Cortex of kidney (tissue), 1 donor: ENCODE data around the gene MRTFB.

Source experiments
- DNase-seq: peaks from one replicate; lab custom pipeline; 2025; lab: John Stamatoyannopoulos, UW

Gene MRTFB

DNA sequence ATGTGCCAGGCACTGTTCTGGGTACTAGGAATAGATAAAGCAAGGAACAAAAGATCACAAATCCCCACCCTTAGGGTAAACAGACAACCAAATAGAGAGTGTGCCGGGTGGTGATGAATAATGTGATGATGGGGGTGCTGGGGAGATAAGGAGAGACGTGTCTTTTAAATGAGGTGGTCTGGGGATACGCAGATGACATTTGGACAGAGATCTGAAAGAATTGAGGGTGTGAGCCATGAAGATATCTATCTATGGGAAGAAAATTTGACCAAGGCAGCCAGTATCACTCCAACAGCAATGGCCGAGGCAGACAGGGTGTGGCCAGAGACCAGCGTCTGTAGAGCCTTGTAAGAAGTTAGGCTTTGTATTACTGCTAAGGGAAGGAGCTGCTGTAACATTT is 165.3 kb downstream of the MRTFB start:
- no peak for DNase-seq

DNA sequence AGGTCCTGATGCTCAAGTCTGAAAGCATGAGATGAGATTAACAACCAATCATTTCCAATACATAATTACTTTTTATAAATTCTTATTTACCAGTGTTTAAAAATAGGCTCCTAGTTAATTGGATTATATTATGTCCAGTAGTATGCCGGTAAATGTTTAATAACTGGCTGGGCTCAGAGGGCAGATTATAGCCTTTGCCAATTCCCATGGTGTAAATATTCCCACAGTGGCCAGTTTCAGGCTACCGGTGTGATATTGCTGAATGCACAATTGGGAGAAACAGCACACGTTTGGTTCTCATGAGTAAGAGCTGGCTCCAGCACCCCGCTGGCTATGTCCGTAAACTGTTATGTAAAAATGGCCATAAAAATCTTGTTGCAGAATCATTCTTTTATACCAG is 167.6 kb downstream of the MRTFB start:
- DNase-seq, result no peak

DNA sequence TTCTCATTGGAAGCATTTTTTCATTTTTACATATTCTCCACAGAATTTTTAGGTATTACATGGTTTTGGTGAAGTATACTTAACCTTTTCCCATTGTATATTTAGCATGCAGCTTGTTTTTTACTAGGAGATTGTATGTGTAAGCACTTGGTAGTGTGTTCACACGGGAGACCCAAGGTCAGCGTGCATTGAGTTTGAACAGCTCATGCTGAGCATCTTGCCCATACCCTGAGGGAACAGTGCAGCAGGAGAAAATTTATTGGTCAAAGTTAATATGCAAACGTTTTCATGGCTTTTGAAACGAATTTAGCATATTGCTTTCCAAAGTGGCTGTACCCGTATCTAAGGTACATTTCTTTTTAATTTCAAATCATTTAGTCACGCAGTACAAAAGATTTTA is 168.7 kb downstream of the MRTFB start:
- no peak for DNase-seq

DNA sequence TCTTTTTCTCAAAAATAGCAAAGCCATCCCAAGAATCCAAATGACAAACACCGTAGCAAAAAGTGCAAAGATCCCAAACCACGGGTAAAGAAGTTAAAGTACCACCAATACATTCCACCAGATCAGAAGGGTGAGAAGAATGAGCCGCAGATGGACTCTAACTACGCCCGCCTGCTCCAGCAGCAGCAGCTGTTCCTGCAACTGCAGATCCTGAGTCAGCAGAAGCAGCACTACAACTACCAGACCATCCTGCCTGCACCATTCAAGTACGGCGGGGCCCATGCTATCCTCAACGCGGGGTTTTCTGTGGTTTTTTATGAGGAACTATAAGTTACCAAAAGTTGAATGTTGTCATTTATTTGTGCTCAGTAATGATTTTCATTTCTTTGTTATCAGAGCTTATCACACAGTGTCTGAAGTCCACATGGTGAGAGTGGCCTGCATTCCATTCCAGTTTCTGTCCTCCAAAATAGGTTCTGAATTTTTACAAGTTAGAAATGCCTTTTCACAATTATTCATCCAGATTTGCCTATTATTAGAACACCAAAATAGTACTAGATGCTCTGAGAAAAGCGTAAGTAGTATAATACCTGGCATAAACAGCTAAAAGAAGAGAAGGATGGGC is 169.2 kb downstream of the MRTFB start:
- no peak for DNase-seq

DNA sequence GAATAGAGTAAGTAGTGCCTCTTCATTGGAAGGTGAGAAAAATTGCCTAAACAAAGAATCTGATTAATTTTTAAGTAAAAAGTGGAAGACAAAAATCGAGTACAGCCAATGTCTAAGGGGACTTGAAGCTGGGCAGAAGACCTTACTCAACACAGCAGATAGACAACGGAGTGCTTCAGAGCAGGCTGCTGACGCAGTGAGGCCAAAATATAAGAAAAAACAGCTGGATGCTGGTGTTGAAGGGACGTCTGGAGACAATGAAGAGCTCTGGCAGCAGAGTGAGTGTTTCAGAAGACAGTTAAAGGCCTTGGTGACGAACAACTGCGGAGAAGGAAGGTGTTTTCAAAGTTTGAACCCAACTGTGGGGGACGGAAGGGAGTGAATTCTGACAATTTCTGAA is 169.8 kb downstream of the MRTFB start:
- DNase-seq, result no peak

DNA sequence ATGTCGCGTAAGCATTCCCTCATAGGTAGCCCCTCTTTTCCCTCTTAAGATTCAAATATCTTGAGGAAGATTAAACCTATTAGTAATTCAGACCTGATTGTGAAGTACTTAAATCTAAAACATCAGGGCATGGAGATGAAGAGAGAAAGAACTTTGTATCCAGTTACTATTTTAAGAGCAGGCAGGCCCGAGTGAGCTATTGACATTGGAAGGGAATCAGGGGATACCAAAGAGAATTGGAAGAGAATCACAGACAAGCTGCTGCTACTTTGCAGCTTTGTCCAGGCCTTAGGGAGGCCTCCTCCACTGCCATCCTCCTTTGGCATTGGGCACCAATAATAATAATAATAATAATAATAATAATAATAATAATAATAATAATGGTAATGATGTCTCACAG is 170.5 kb downstream of the MRTFB start:
- DNase-seq, result no peak

DNA sequence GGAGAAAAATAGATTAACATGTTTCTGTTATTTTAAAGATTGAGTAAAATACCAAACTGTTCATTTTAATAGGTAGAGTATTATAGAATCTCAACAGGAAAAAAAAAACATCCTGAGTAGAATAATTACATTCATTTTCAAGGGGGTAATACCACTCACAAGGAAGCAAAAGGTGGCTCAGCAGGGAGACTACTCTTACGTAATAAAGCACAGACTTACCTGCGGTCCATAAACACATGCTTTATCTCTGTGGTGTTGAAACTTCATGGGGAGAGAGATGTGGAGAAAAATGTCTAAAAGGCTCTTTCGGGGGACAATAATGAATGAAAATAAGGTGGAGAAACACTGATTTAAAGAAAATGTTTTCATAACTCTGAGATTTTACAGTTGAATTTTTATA is 171.7 kb downstream of the MRTFB start:
- no peak for DNase-seq

DNA sequence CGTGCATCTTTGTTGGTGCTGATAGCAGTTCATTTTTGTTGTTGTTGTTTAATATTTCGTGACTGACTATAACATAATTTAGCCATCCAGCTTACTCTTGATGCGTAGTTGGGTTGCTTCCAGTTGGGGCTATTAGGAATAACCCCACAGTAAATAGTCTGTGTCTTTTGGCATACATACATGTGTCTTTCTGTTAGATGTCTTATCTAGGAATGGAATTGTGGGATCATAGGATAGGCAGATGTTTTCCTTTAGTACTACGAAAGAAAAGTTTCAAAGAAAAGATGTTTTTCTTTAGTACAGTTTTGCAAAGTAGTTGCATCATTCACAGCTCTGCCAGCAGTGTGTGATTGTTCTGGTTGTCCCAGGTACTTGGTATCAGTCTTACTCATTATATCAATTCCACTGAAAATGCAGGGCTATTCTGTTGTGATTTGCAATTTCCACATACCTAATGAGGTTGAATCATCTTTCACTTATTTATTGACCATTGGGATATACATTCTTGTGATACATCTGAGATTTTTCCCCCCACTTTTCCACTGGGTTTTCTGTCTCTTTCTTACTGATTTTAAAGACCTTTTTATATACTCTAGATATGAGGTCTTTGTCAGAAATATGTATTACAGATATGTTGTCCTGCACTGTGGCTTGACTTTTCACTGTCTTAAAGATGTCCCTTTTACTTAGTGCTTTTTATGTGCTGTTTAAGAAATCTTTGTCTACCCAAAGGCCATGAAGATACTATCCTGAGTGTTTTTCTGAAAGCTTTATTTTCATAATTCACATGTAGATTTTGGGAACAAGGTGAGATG is 173.3 kb downstream of the MRTFB start:
- no peak for DNase-seq

DNA sequence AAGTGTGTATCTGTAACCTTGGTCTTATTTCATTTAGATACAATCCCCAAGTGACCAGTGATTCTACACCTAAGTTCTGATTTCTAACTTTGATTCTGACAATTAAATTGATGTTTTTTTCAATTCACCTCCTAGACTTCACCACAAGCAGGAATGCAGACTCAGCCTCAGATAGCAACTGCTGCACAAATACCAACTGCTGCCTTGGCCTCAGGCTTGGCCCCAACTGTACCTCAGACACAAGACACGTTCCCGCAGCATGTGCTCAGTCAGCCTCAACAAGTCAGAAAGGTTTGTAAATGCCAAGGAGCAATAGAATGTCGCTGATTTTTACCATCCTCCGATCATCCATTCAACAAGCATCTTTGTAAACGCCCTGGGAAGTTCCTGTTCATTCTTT is 177.7 kb downstream of the MRTFB start:
- no peak for DNase-seq

DNA sequence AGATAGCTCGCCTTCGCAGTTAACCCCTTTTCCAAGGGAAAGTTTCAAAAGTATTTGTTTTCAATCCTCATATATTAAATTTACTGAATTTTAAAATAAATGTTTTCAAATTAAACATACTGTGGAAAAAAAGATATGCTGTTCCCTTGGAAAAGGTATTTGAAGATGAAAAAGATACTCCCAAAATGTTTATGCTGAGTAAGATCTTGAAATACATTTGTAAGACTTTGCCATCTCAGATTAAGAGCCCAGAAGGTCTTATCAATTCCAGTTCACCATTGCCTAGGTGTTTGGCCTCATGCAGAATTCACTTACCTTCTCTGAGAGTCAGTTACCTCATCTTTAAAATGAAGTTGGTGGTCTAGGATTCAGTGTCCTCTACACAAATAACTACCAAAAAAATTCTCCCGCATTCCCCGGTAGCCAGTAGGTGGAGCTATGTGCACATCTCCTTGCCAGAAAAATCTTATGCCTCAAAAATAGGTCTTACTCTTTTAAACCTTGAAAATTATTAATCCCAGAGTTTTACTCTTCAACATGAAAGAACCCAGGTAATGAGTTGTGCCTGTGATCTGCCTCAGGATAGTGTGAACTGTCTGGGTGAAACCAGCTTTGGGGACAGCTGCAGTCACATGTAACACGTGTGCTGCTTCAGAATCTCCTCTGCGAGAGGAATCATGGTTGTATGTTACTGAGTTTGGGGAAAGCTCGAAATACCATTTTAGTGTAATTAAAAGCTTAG is 178.3 kb downstream of the MRTFB start:
- no peak for DNase-seq

DNA sequence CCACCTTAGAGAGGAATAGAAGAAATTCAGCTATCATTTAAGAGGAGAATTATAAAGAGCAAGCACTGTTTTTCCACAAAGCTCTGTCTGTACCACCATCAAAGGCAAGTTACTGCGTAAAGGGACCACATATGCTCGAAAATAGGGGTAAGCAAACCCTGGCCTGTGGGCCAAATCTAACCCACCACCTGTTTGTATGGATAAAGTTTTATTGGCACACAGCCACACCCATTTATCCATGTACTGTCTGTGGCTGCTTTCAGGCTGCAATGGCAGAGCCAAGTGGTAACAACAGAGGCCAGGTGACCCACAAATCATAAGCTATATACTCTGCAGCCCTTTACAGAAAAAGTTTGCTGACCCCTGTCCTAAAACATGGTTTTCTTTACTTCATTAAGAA is 180.3 kb downstream of the MRTFB start:
- DNase-seq, result no peak

DNA sequence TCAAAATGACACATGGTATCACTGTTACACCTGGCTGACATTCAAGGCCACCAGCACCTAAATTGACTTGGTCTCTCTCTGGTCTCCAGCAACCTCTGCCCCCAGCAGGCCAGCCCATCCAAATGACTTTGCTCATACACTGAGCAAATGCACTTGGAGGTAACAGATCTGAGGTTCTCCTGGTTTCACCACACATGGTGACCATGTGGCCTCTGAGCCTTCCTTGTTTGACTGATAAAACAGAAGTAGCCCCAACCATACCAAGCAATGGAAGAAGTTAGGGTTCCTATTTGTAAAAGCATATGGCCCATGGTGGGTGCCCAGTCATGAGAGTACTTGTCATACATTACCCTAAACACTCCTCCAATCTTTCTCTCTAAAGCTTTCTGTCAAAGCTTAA is 181.7 kb downstream of the MRTFB start:
- DNase-seq, result no peak

DNA sequence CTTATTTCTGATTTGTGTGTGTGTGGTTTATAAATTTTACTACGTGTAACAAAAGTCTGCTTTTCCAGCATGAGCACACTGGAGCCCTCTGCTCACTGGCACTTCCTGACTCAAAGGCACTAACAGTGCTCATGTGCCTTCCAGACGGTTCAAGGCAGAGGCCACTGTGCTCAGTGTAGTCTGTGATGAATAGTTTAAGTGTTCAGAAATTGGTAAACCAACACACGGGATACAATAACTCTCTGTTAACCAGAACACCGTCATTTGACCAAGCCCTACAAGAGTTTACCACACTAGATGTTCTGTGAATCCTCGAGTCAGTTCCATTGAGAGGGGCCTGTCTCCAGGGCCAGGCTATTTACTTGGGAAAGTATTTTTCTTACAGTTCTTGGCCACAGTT is 191.9 kb downstream of the MRTFB start:
- DNase-seq, result no peak

DNA sequence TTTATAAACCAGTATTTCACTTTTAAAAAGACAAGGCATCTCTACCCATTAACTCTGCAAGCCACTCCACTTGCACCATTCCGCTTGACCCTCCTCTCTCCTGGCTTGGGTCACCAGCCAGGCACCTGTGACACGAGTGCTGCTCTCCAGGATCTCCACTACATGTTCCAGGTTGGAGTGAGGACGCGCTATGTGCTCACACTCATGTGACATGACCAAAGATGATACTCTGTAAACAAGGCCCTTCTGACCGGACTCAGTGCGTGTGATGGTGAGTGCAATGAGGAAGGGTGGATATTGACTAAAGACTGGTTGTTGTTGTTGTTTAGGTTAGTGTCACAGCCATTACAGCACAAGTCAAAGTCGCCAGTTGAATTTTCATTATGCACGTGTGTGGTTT is 192.7 kb downstream of the MRTFB start:
- DNase-seq, result no peak

DNA sequence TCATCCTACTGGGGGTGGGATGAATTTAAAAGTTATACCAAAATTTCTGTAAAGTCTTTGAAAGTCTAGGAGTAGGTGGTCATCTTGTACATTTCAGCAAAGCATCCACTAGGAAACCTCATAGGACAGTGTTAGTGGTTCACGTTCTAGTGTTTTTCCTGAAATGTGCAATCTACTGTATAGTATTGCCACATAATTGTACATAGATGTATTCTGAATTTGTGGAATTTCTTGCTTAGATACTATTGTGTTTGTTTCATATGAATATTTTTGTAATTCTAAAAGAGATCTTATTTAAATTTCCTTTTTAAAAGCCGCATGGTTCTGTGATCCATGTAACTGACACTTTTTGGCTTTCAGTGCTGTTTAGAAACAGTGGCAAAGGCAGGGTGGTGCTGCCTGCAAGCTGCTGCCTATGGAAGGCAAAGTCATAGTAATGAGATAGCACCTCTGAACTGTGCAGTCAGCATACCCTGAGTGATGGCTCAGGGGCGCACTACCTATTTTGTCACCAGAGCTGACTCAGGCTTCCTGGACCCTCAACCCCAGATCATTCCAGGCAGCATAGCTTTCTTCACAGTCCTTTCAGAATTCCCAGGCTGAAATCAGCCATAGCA is 193.3 kb downstream of the MRTFB start:
- no peak for DNase-seq

DNA sequence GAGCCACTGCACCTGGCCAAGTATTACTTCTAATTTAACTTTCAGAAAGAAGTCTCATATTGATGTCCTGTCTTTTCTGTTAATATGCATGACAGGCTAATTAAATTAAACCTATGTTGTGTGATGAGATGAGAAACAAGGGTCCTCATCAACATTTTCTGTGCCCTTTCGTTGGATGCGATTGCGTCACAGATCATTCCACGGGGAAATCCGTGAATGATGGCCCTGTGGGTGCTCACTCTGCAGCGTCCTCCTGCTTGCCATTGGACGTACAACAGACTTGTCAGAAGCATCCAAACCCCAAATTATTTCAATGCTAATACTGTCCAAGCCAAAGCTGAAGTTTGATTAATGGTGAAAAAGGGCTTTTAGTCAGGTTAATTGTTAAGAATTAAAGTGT is 197.0 kb downstream of the MRTFB start:
- DNase-seq, result no peak

DNA sequence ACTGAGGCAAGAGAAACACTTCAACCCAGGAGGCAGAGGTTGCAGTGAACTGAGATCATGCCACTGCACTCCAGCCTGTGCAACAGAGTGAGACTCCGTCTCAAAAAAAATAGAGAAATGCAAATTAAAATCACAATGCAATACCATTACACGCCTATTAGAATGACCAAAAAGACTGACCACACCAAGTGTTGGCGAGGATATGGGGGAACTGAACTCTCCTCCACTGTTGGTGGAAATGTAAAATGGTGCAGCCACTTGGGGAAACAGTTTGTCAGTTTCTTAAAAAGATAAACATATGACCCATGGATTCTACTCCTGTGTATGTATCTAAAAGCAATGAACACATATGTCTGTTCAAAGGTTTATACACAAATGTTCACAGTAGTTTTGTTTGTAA is 204.8 kb downstream of the MRTFB start:
- no peak for DNase-seq

DNA sequence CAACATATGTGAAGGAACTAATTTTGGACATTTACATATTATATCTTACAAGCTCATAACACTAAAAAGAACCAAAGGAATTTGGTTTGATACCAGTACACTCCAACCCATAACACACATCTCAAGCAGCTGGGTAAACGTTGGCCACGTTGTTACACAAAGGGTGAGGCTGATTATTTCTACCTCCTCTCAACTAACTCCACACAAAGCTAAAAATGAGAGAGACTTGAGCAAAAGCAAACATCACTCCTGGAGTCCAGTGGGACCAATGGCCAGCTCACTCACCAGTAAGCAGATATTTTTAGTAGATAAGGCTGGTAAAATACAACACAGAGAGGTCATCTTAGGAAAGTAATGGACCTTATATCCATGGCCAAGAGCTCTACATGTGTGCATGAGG is 207.6 kb downstream of the MRTFB start:
- DNase-seq, result no peak

DNA sequence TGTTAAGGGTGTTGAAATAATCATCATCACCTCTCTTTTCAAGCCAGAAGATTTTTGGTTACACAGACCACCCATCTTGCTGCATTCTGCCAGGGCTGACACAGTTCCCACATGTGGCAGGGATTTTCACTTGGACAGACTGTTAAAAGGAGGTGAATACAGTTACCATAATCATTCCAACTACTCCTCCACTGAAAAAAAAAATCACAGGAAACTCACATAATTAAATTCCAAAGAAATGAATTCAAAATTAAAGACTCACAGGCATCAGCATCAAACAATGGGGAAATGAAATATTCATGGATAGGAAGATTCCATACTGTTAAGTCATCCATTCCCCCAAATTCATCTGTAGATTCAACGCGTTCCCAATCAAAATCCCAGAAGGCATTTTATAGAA is 209.4 kb downstream of the MRTFB start:
- no peak for DNase-seq

DNA sequence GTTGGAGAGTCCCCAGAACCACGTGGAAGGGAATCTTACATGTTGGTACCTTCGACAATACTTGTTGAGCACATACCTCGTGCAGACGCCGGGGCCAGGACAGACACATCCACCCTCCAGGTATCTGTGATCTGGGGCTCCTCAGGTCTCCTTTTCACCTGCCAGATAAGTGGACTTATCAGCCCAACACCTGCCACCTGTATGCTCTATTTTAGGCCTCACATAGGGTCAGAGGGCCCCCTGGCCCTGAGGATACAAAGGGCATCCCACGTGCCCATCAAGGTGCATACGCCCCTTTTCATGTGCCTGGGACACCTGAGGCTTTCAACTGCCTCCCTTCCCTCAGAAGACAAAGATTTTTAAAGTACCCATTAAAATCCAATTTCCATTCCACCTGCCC is 212.7 kb downstream of the MRTFB start:
- no peak for DNase-seq

DNA sequence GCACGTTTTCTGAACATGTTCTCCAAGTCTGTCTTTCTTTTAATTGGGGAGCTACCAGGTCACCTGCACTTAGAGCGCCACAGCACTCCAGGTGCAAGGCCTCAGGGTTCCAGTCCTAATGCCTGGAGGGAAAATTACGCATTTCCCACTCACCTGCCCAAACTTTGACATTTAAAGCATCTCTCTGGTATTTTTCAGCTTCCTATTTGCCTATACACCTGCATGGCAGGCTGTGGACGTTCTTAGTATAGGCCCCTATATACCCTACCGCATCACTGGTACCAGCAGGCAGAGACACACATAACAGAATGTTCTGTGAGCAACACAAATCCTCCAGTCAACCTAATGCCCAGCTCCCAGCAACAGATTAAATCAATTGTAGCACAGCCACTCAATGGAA is 213.3 kb downstream of the MRTFB start:
- DNase-seq, result no peak

DNA sequence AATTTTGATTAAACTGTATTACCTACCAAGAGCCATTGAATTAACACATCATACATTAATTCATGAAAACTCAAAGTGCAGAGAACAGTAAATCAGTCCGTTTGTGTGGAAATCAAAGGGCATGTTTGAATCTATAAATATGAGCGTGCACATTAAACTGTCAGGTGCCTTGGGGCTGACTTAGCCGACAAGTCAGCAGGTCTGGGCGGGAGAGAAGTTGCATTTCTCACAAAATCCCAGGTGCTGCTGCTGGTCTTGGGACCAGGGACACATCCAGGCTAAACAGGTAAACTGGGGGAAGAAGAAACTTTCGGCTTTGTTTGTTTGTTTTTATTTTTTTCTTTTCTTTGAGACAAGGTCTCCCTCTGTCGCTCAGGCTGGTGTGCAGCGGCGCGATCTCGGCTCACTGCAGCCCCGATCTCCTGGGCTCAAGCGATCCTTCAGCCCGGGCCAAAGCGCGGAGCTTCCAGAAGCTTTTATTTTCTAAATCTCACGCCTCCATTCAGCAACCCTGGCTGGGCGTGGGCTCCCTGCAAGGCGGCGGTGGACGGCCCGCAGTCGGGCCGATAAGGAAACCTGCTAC is 213.9 kb downstream of the MRTFB start:
- DNase-seq, result no peak
